GM18502 (cell line): Measurements from ENCODE around the gene CIB1.

Experiments used
- ATAC-seq: cut with Tn5 transposase; IDR thresholded peaks from one replicate; pipeline ENCODE4 v1.9.1; 2021; ENCODE audit warnings: mild to moderate bottlenecking; ENCODE audit not compliant: unreplicated experiment, poor library complexity

Gene CIB1

DNA sequence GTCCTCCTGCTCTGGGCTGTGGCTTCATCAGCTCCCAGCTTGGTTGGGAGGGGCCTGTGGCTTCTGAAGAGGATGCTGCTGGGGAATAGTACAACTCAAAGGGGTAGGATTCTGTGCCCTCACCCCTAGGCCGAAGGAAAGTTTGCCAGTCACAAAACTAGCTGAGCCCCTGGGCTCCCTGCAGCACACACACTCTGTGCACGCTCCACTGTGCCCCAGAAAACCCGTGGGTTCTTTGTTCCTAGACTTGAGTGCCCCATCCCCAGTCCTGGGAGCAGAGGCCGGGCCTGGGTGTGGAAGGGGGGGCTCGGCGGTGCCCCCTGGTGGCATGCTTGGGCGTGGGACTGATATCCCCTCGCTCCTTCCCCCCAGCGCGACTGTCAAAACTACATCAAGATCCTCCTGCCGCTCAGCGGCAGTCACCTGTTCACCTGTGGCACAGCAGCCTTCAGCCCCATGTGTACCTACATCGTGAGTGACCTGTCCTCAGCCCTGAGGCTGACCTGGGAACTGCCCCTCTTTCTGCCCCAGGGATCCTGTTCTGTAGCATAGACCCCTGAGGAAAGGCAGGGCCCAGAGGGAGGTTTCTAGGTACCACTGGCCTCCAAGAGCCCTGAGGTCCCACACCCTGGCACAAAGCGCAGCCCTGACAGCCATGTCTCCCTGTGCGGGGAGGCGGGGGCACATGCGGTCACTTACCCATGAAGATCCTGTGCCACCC is 14.2 kb downstream of the CIB1 start:
- ATAC-seq, result peak; percentile 54

DNA sequence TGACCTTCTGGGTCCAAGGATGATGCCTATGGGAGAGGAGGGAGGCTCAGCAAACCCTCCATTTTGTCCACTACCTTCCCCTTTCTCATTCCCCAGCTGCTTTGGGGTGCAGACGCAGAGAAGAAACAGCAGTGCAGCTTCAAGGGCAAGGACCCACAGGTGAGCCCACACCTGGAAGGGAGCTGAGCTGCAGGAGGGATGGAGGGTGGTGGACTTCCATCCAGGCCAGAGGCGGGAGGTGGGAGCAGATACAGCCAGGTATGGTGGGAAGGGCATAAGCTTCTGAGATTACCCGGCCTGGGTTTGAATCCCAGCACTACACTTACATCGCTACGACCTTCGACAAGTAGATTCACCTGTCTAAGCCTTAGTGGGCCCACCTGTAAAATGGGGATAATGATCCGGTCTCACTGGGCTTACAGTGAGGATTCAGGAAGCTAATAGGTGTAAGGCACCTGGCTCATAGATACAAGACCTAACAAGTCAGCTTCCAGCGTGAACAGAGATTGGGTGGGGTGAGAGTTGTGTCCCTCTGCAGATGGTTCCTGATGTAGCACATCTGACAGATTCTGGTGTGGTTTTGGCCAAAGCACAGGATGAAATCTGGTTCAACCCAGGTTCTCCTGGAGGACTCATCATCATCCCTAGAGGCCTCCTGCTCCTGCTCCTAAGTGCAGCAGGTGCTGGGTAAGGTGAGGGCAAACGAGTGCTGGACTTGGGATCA is 15.9 kb downstream of the CIB1 start:
- ATAC-seq, result no peak

DNA sequence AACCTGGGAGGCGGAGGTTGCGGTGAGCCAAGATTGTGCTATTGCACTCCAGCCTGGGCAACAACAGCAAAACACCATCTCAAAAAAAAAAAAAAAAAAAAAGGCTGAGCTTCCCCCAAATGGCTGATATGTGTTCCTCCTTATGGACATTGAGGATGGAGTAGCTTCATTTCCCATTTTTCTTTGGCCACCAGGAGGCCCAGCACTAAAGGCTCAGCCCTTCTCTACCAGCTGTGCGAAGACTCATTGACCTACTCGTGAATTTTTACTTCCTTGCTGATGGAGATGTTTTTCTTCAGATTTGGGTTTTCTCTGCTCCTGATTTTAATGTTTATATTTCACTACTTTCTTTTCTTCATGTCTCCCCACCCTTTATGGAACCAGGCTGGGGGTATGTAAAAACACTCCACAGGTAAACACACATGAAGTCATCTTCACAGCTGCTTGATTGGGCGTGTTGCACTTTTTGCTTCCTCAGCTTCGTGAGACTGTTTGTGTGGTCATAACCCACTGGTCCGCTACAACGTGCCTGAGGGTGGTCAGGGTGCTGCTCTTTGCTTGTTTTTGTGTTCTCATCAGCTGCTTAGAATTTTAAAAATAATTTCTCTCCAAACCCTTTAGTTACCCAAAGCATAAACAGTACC is 19.1 kb downstream of the CIB1 start:
- no peak for ATAC-seq

DNA sequence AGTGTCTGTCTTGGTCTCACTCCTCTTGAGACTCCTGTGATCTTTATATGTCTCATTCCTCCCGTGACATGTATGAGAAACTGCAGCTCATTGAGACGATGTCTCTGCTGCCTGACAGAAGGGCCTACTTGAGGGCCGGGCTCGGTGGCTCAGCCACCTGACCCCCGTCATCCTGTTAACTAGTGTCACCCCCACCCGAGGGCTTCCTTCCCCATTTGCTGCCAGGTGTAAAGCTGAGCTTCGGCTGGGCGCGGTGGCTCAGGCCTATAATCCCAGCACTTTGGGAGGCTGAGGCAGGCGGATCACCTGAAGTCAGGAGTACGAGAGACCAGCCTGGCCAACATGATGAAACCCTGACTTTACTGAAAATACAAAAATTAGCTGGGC is 19.9 kb downstream of the CIB1 start:
- no peak for ATAC-seq

DNA sequence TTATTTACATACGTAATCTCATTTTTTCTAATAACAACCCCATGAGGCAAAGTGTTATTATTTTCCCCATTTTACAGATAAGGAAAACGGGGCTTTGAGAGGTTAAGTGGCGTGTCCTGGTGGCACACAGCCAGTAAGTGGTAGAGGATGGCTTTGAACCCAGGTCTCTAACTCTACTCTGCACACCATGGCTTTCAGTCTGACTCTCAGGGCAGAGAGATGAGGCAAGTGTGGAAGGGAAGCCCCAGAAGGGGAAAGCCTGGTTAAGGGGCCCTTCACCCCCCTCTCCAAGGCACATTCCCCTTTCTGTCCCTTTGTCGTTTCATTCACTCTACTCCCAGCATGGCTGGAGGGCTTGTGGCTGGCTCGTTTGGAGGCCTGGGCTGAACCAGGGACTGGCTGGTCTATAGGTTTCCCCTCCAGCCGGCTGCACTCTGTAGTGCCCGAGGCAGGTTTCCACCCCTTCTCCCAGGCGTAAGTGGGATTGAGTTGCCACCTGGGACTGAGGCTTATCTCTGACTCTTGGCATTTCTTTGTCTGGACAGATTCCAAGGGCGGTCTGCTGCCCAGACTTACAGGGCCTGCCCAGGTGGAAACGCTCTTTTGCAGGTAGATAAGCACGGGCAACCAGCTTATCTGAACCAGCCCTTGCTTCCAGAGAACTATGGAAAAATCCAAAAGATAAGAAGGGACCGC is 20.5 kb downstream of the CIB1 start:
- no peak for ATAC-seq

DNA sequence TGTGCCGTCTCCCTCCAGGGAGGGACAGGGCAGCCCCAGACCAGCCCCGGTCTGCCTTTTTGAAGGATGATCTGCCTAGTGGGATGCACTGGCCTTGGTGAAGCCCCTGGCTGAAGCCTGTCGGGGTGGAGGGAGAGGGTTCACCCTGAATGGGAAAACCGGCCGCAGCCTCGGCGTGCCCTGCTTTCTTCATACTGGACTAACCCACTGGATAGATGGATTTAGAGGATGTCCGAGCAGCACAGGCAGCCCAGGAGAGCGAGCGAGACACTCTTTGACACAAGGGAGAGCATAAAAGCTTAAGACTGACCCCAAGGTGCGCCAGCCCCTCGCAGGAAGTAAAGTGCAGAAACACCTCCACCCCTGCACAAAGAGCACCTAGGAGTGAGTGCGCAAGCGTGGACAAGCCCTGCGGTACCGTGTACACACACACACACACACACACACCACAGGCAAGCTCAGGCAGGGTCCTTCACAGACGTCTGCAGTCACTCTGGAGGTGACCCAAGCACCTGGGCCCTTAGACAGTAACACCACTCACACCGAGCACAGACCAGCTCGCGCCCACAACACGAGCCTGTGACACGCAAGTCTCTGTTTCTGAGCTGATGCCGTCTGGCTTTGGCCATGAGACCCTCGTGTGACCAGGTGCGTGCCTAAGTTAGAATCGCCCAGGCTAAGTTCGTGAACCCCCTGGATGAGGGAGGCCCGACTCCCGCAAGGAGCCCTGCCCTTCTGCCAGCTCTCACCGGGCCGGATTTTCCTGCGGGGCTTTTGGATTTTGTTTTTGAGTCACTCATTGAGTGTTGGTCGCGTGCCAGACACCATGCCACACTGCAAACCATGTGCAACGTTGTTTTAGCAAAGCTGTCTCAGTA is 21.3 kb downstream of the CIB1 start:
- no peak for ATAC-seq

DNA sequence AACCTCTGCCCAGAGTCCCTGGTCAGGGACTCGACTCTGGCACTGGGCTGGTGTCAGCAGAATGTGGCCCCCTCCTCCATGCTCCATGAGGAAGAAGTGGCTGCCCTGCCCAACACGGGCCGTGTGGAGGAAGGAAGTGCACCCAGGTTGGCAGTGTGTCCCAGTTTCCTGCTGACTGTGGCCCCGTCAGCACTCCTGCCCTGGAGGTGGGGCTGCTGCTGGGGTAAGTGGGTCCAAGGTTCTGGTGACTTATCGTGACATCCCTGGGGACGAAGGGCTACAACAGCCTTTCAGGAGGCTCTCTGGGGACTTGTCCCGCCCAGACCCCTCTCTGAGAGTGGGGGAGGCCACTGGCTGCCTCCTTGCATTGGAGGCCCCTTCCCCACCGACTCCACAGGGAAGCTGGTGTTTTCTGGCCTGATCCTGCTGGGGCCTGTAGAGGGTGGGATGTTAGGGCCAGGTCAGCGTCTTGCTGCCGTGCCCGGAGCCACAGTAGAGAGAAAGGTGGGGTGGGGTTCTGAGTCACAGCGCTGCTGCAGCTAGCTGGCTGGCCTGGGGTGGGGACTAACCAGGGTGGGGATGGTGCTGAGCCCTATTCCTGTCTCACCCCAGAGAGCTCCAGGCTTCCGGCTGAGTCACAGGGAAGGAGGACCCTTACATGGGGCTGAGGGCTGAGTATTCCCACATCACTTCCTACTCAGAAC is 22.1 kb downstream of the CIB1 start:
- ATAC-seq, result no peak

DNA sequence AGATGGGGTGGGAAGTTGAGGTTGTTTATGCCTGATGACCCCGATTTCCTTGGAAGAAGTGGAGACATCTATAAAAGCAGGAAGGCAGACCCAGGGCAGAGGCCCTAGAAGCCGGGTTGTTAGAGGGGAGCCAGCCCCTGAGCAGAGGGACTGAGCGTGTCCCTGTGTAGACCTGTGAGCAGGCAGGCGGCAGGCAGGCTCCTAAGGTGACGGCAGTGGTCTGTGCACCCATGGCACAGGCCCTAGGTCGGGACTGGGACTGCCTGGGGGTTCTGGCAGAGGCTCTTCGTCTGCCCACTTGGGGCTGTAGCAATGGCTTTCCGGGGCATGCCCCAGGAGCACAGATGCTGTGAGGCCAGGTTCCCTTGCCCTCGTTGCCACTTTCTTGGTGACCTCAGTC is 22.7 kb downstream of the CIB1 start:
- no peak for ATAC-seq

DNA sequence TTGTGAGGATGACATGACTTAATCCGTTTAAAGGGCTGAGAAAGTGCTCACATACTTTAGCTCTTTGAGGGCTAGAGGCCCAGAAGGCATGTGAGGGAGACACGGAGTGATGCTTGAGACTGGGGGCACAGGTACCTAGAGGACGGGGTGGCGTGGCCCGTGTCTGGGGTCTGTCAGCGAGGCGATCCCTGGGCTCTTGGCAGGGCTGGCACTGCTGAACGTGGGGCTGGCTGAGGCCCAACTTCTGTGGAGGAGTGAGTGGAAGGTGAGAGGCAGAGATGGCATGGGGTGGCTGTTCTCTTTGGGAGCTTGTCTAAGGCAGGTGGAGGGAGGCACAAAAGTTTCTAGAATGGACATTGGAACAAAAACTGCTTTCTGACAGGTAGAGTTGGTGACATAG is 23.1 kb downstream of the CIB1 start:
- ATAC-seq, result no peak

DNA sequence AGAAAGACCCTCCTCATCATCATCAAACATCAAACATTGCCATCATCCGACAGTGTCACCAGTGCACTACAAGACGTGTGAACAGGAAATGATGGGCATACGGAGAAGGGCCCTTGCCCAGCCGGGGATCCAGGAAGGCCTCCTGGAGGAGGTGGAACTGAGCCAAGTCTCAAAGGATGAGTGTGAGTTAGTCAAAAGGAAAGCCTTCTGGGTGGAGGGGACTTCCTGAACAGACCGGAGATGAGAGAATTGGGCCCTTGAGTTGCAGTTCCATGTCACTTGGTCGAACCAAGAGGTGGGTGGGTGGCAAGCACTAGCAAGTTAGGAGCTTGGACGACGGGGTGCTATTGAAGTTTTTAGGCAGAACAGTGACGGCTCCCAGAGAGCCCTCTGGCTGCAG is 24.1 kb downstream of the CIB1 start:
- peak; percentile 67 for ATAC-seq

DNA sequence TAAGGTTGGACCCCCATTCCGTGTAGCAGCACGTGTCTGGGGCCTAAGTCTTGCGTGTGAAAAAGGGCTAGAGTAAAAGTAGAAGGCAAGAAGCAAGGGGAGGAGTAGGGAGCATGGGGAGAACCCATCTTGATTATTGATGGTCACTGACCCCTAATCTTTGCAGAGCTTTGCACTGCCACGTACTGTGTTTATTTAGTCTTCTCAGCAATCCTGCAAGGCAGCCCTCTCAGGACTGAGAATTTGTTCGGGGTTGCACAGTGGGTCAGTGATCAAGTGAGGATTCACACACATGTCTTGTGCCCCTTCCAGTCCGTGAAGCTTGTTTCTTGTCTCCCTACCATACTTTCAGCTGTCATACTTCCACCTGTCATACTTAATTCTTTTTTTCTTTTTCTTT is 25.4 kb downstream of the CIB1 start:
- ATAC-seq, result no peak

DNA sequence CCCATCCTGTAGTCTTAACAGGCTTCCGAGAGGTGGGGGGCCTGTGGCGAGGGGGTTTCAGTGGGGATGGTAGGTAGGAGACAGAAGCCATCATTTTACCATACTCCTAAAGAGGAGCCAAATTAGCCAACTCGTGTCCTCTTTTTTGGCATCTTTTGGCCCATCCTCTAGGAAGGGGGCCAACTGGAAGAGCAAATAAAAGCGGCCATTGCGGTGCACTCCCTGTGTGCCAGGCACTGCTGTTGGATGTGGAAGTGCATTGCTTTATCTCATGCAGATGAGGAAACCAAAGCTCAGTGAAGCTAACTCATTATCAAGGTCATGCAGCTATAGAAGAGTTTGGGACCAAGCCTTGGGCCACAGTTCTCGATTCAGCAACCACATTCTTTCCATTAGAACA is 26.5 kb downstream of the CIB1 start:
- no peak for ATAC-seq

DNA sequence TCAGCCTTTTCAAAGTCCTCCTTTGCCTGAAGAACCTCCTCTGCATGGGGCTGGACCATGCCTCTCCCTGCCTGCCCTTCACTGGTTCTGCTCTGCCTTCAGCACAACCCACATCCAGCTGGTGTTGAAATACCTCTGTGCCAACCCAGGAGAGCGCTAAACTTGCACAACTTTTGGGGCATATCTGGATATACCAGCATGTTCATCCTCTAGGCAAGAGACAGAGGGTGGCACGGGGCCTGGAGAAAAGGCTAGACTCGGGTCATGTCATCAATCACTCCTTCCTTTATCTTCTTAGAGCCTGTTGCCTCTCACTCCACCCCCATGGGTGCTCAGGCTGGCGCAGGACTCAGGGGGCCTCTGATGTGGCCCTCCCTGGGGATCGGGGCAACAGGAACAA is 27.9 kb downstream of the CIB1 start:
- ATAC-seq, result no peak

DNA sequence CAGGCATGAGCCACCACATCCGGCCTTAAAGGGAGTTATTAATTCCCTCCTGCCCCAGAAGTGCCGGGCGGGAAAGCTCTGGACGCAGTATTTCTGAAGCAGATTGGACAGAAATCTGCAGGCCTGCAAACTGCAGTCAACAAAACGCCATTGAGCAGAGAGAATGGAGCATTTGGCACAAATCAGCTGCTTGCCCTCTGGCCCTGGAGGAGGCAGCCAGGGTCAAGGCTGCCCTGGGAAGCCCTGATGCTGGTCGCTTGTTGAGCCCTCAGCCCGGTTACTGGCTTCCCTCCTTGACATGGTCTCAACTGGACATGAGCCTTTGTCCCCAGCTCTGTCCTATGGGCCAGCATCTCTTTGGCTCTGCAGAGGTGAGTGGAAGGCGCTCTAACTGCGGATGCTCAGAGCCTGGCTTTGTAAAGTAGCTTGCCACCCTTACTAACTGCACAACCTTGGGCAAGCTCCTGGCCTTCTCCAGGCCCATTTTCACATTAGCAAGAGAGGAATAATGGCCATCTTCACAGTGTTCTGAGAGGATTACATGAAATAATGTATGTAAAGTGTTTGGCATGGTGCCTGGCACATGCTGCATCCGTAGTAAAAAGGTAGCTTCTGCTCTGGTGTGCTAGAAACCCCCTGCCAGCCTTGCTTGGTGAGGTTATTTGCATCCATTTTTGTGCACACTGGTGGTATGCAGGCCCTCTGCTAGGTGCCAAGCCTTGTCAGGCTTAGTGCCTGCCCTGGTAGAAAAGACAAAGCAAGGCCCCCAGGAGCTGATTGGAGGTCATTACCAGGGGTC is 28.5 kb downstream of the CIB1 start:
- no peak for ATAC-seq

DNA sequence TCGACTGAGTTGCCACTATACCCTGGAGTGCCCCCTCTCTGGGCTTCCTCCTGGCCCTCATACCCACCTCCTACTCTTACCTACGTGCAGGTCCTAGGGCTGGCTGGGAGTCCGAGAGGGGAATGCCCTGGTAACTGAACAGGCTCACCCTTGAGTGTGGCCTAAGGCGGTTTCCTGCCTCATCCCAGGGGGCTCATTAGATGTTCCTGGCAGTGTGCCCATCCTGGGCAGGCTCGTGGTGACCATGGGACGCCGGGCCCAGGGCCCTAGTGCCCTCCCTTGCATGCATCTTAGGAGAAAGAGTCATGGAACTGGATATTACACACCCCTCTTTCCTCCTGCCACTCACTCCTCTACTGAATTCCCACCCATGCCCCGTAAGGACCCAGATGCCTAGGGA is 29.8 kb downstream of the CIB1 start:
- no peak for ATAC-seq

DNA sequence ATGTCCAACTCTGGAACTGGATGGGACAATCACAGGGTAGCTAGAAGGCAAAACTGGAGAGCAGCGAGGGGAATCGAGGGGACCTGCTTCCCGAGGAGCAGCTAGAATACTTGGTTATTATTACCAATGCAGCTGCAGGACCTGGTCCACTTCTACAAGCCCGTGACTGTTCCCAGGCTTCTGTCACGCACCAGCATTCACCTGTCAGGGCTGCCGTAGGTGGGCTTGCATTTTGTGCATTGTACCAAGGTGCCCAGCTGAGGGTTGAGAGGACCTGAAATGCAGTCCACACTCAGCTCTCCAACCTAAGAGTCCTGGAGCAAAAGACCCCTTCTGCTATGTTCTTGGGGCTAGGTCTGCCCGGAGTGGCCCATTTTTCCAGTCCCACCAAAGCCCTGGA is 30.3 kb downstream of the CIB1 start:
- no peak for ATAC-seq

DNA sequence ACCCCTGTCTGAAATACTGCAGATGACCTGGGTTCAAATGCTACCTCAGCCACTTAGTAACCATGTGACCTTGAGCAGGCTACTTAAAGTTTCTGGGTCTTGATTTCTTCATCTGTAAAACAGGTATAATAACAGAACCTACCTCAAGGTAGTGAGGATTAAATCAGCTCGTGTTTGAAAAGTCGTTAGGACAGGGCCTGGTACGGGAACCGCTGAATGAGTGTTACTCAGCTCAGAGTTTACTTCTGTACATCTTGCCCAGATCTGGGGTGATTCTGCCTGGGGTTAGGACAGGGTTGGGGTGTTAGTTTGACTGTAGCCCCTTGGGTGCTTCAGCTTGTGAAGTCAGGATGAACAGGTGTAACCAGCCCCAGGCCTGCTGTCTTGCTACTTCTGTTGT is 30.8 kb downstream of the CIB1 start:
- no peak for ATAC-seq

DNA sequence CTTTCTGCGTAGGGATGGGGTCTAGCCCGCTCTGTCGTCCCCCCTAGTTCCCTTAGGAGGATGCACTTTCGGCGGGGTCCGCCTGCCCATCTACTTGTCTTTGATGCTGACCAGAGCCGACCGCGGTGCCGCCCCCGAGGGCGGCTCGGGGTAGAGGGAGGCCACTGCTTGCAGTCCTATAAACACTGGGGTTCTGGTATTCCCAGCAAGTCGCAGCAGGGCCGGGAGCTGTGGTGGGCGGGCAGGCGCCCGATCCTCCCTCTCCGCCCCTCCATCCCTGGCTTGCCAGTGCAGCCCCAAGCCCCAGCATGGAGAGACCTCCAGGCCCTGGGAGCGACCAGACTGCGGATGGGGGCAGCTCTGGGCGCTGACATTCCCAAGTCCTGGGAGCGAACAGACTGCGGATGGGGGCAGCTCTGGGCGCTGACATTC is 31.8 kb downstream of the CIB1 start:
- ATAC-seq, result no peak
